ENCODE results near the gene LCN9. TPM values are rescaled to one million over a fixed set of nuclear protein-coding genes. Genes with fewer than 3 reads are reported as not detected.

The LCN9 gene
- total and polyA plus RNA-seq, 2 experiments from 2014 or later = not detected

GRCh38 chr9:135669616-135670285 lies 6.6 kb downstream of the LCN9 start:
- DNase-seq (ENCODE audit: low spot score) (no peak), ATAC-seq (no peak)
- H3K4me3 Mint-ChIP-seq = no peak overlapping the region
- Histone ChIP-seq H4K20me1 (replicated peaks; ENCODE audit: insufficient read depth) (no peaks in the 10 kb centered on the region), H3K4me3 (no peak overlapping the region), H3K27ac (ENCODE audit: low read depth) (no peak overlapping the region), H3K4me2 (no peak overlapping the region), H3F3A (replicated peaks; ENCODE audit: low read depth) (no peaks in the 10 kb centered on the region), H3K4me1 (ENCODE audit: insufficient read depth) (no peaks in the 10 kb centered on the region), H3K36me3 (ENCODE audit: insufficient read depth) (no peaks in the 10 kb centered on the region), H3K79me2 (replicated peaks; ENCODE audit: insufficient read depth) (no peaks in the 10 kb centered on the region), H2AFZ (no peak overlapping the region), H3K9me2 (ENCODE audit: insufficient read depth) (no peaks in the 10 kb centered on the region; the same call in 1 of the 2 replicates), H3K27me3 (ENCODE audit: insufficient read depth) (no peaks in the 10 kb centered on the region)
- H3K27me3 Mint-ChIP-seq (ENCODE audit: insufficient read depth, low read depth, poor library complexity) = peaks cover 3% of the 10 kb centered on the region
- no peaks in the 10 kb centered on the region; the same call in 2 of the 3 replicates for H3K4me1 Mint-ChIP-seq
- peaks cover 14% of the 10 kb centered on the region for H3K9me3 Mint-ChIP-seq
- TF ChIP-seq CREB1 (CRISPR knock-in tag; IDR thresholded peaks at IDR 0.05; ENCODE audit: low read depth) (no peak), ZNF114 (CRISPR knock-in tag; IDR thresholded peaks at IDR 0.05) (no peak), ZNF331 (CRISPR knock-in tag; IDR thresholded peaks at IDR 0.05; ENCODE audit: low read depth) (no peak), STAT1 (IDR thresholded peaks at IDR 0.05; ENCODE audit: unreplicated experiment) (no peak), POLR2AphosphoS5 (IDR thresholded peaks at IDR 0.05; ENCODE audit: low read depth) (no peak), ETS1 (IDR thresholded peaks at IDR 0.05) (no peak), JUNB (IDR thresholded peaks at IDR 0.05; ENCODE audit: unreplicated experiment) (no peak), NANOG (IDR thresholded peaks at IDR 0.05; ENCODE audit: borderline replicate concordance) (no peak), EZH2 (IDR thresholded peaks at IDR 0.05; ENCODE audit: low read depth, unreplicated experiment) (no peak), EZH2phosphoT487 (IDR thresholded peaks at IDR 0.05; ENCODE audit: unreplicated experiment) (no peak)
- TF ChIP-seq, protein P1, sequence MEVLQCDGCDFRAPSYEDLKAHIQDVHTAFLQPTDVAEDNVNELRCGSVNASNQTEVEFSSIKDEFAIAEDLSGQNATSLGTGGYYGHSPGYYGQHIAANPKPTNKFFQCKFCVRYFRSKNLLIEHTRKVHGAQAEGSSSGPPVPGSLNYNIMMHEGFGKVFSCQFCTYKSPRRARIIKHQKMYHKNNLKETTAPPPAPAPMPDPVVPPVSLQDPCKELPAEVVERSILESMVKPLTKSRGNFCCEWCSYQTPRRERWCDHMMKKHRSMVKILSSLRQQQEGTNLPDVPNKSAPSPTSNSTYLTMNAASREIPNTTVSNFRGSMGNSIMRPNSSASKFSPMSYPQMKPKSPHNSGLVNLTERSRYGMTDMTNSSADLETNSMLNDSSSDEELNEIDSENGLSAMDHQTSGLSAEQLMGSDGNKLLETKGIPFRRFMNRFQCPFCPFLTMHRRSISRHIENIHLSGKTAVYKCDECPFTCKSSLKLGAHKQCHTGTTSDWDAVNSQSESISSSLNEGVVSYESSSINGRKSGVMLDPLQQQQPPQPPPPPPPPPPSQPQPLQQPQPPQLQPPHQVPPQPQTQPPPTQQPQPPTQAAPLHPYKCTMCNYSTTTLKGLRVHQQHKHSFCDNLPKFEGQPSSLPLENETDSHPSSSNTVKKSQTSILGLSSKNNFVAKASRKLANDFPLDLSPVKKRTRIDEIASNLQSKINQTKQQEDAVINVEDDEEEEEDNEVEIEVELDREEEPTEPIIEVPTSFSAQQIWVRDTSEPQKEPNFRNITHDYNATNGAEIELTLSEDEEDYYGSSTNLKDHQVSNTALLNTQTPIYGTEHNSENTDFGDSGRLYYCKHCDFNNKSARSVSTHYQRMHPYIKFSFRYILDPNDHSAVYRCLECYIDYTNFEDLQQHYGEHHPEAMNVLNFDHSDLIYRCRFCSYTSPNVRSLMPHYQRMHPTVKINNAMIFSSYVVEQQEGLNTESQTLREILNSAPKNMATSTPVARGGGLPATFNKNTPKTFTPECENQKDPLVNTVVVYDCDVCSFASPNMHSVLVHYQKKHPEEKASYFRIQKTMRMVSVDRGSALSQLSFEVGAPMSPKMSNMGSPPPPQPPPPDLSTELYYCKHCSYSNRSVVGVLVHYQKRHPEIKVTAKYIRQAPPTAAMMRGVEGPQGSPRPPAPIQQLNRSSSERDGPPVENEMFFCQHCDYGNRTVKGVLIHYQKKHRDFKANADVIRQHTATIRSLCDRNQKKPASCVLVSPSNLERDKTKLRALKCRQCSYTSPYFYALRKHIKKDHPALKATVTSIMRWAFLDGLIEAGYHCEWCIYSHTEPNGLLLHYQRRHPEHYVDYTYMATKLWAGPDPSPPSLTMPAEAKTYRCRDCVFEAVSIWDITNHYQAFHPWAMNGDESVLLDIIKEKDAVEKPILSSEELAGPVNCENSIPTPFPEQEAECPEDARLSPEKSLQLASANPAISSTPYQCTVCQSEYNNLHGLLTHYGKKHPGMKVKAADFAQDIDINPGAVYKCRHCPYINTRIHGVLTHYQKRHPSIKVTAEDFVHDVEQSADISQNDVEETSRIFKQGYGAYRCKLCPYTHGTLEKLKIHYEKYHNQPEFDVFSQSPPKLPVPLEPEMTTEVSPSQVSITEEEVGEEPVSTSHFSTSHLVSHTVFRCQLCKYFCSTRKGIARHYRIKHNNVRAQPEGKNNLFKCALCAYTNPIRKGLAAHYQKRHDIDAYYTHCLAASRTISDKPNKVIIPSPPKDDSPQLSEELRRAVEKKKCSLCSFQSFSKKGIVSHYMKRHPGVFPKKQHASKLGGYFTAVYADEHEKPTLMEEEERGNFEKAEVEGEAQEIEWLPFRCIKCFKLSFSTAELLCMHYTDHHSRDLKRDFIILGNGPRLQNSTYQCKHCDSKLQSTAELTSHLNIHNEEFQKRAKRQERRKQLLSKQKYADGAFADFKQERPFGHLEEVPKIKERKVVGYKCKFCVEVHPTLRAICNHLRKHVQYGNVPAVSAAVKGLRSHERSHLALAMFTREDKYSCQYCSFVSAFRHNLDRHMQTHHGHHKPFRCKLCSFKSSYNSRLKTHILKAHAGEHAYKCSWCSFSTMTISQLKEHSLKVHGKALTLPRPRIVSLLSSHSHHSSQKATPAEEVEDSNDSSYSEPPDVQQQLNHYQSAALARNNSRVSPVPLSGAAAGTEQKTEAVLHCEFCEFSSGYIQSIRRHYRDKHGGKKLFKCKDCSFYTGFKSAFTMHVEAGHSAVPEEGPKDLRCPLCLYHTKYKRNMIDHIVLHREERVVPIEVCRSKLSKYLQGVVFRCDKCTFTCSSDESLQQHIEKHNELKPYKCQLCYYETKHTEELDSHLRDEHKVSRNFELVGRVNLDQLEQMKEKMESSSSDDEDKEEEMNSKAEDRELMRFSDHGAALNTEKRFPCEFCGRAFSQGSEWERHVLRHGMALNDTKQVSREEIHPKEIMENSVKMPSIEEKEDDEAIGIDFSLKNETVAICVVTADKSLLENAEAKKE (CRISPR knock-in tag; IDR thresholded peaks at IDR 0.05) = no peak
- TF ChIP-seq, protein P2, sequence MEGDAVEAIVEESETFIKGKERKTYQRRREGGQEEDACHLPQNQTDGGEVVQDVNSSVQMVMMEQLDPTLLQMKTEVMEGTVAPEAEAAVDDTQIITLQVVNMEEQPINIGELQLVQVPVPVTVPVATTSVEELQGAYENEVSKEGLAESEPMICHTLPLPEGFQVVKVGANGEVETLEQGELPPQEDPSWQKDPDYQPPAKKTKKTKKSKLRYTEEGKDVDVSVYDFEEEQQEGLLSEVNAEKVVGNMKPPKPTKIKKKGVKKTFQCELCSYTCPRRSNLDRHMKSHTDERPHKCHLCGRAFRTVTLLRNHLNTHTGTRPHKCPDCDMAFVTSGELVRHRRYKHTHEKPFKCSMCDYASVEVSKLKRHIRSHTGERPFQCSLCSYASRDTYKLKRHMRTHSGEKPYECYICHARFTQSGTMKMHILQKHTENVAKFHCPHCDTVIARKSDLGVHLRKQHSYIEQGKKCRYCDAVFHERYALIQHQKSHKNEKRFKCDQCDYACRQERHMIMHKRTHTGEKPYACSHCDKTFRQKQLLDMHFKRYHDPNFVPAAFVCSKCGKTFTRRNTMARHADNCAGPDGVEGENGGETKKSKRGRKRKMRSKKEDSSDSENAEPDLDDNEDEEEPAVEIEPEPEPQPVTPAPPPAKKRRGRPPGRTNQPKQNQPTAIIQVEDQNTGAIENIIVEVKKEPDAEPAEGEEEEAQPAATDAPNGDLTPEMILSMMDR (conservative IDR thresholded peaks at IDR 0.05; ENCODE audit: low read depth in 2 of 2) = no peak
- peaks cover 8% of the 10 kb centered on the region for H3K36me3 Mint-ChIP-seq (ENCODE audit: low read depth)
- no peak overlapping the region for H3K27ac Mint-ChIP-seq
